GM21528 (cell line): ENCODE results near the gene ATP6V1G1.
A peak's percentile ranks its signal among the peaks of the same experiment; 100 is the strongest.

Experiments used
- ATAC-seq: cut with Tn5 transposase; IDR thresholded peaks from one replicate; pipeline ENCODE4 v1.9.1; 2021; ENCODE audit warnings: mild to moderate bottlenecking, moderate library complexity; ENCODE audit not compliant: unreplicated experiment, low FRiP score

The ATP6V1G1 gene

GRCh38 chr9:114587345-114588202 lies at the start of gene ATP6V1G1:
TSS of gene ATP6V1G1 (plus strand) at chr9:114587769. CDS start at chr9:114587839, 70 bp downstream.
- peak; percentile 96 for ATAC-seq

GRCh38 chr9:114538241-114538640 lies 49.3 kb upstream of the ATP6V1G1 start:
- ATAC-seq, result no peak

GRCh38 chr9:114539701-114540380 lies 47.7 kb upstream of the ATP6V1G1 start:
- no peak for ATAC-seq

- no peak for ATAC-seq
Measured at GRCh38 chr9:114545055-114545454, 42.5 kb upstream of the ATP6V1G1 start.

- no peak for ATAC-seq
Measured at GRCh38 chr9:114546851-114547250, 40.7 kb upstream of the ATP6V1G1 start.

- no peak for ATAC-seq
Measured at GRCh38 chr9:114549697-114550330, 37.8 kb upstream of the ATP6V1G1 start.

GRCh38 chr9:114551750-114552685 lies 35.6 kb upstream of the ATP6V1G1 start:
- no peak for ATAC-seq

GRCh38 chr9:114552706-114553105 lies 34.9 kb upstream of the ATP6V1G1 start:
- no peak for ATAC-seq

- no peak for ATAC-seq
Measured at GRCh38 chr9:114553202-114553601, 34.4 kb upstream of the ATP6V1G1 start.

GRCh38 chr9:114555696-114556095 lies 31.9 kb upstream of the ATP6V1G1 start:
- ATAC-seq, result no peak

GRCh38 chr9:114558027-114558675 lies 29.4 kb upstream of the ATP6V1G1 start:
- no peak for ATAC-seq

GRCh38 chr9:114559830-114560513 lies 27.6 kb upstream of the ATP6V1G1 start:
- no peak for ATAC-seq

GRCh38 chr9:114560956-114561355 lies 26.6 kb upstream of the ATP6V1G1 start:
- no peak for ATAC-seq

- ATAC-seq, result no peak
Measured at GRCh38 chr9:114561771-114562170, 25.8 kb upstream of the ATP6V1G1 start.

- ATAC-seq, result no peak
Measured at GRCh38 chr9:114565204-114565603, 22.4 kb upstream of the ATP6V1G1 start.

GRCh38 chr9:114570742-114571141 lies 16.8 kb upstream of the ATP6V1G1 start:
- ATAC-seq, result no peak

- ATAC-seq, result no peak
Measured at GRCh38 chr9:114571391-114571790, 16.2 kb upstream of the ATP6V1G1 start.

GRCh38 chr9:114572199-114572598 lies 15.4 kb upstream of the ATP6V1G1 start:
- no peak for ATAC-seq

- ATAC-seq, result no peak
Measured at GRCh38 chr9:114574438-114574837, 13.1 kb upstream of the ATP6V1G1 start.
